CD14-positive monocyte (primary cell): ENCODE data around the gene CHST11. TPM values are rescaled to one million over a fixed set of nuclear protein-coding genes. Genes with fewer than 3 reads are reported as not detected.
A peak's percentile ranks its signal among the peaks of the same experiment; 100 is the strongest.

Experiments used
- DNase-seq, 3 donors: peaks; one replicate each; pipeline ENCODE4 v3.0.0-alpha.2; 2011 to 2022
- H2AFZ ChIP-seq: 2 replicates; pipeline ENCODE4 v1.6.0; 2012; ENCODE audit warnings: mild to moderate bottlenecking, low read depth, low read length, inconsistent platforms; ENCODE audit not compliant: insufficient read depth, poor library complexity, severe bottlenecking
- H3K27ac ChIP-seq, 2 donors: 1 replicate in 1 of 2; 2 replicates in 1 of 2; pipeline ENCODE4 v1.5.1; 2012 to 2013; ENCODE audit warnings: low read length in 2 of 2, control low read depth in 1 of 2, inconsistent platforms in 1 of 2, low read depth in 1 of 2, mild to moderate bottlenecking in 1 of 2
- H3K27me3 ChIP-seq, 2 donors: one replicate each; pipeline versions ENCODE4 v1.6.0 to v1.6.1; 2011 to 2013; ENCODE audit warnings: low read length in 2 of 2; ENCODE audit not compliant: control insufficient read depth in 2 of 2, insufficient read depth in 2 of 2
- H3K36me3 ChIP-seq, 2 donors: replicated peaks in 1 of 2; 1 replicate in 1 of 2; 2 replicates in 1 of 2; pipeline versions ENCODE4 v1.5.1 to v1.6.1; 2012 to 2013; ENCODE audit warnings: low read length in 2 of 2, control low read depth in 1 of 2, inconsistent platforms in 1 of 2, mild to moderate bottlenecking in 1 of 2; ENCODE audit not compliant: insufficient read depth in 2 of 2, control insufficient read depth in 1 of 2
- H3K4me1 ChIP-seq, 2 donors: 1 replicate in 1 of 2; 2 replicates in 1 of 2; pipeline versions ENCODE4 v1.5.1 to v1.6.1; 2012 to 2013; ENCODE audit warnings: low read length in 2 of 2, control low read depth in 1 of 2, inconsistent platforms in 1 of 2, mild to moderate bottlenecking in 1 of 2, moderate library complexity in 1 of 2; ENCODE audit not compliant: insufficient read depth in 2 of 2, control insufficient read depth in 1 of 2
- H3K4me2 ChIP-seq: replicated peaks from 2 replicates; pipeline ENCODE3; 2012; ENCODE audit warnings: low read length, moderate library complexity, mild to moderate bottlenecking; ENCODE audit not compliant: poor library complexity, severe bottlenecking; ENCODE audit errors: extremely low read depth
- H3K4me3 ChIP-seq, 3 experiments: fragments of 200-600 bp in 1 of 3; sonication (generic) in 1 of 3; replicated peaks in 1 of 3; 1 replicate in 2 of 3; 2 replicates in 1 of 3; pipeline ENCODE4 v1.5.1; 2011 to 2013; ENCODE audit warnings: low read length in 3 of 3, mild to moderate bottlenecking in 3 of 3, control low read depth in 2 of 3, low read depth in 2 of 3, inconsistent platforms in 1 of 3, moderate library complexity in 1 of 3
- H3K79me2 ChIP-seq: 2 replicates; pipeline ENCODE4 v1.6.0; 2012; ENCODE audit warnings: mild to moderate bottlenecking, control low read depth, inconsistent platforms, low read length, moderate library complexity; ENCODE audit not compliant: insufficient read depth
- H3K9ac ChIP-seq: 2 replicates; pipeline ENCODE4 v1.6.0; 2017; ENCODE audit warnings: low read length, mild to moderate bottlenecking; ENCODE audit not compliant: insufficient read depth, poor library complexity, severe bottlenecking
- H3K9me3 ChIP-seq, 2 donors: replicated peaks in 1 of 2; 1 replicate in 1 of 2; 2 replicates in 1 of 2; pipeline versions ENCODE4 v1.5.1 to v1.6.1; 2012 to 2013; ENCODE audit warnings: low read length in 2 of 2, control low read depth in 1 of 2; ENCODE audit not compliant: control insufficient read depth in 1 of 2, insufficient read depth in 1 of 2
- H4K20me1 ChIP-seq: 2 replicates; pipeline ENCODE4 v1.6.0; 2012; ENCODE audit warnings: mild to moderate bottlenecking, low read length, control low read depth, moderate library complexity; ENCODE audit not compliant: insufficient read depth
- H3K27ac Mint-ChIP-seq, 7 donors: one replicate each; pipeline ENCODE4 v1.8.0; 2020; ENCODE audit warnings: mild to moderate bottlenecking in 7 of 7, mixed read lengths in 7 of 7, moderate library complexity in 6 of 7, inconsistent platforms in 2 of 7
- H3K27me3 Mint-ChIP-seq, 3 donors: one replicate each; pipeline ENCODE4 v1.8.0; 2021 to 2022; ENCODE audit warnings: low read depth in 3 of 3, mild to moderate bottlenecking in 3 of 3, mixed read lengths in 3 of 3, moderate library complexity in 3 of 3, inconsistent platforms in 1 of 3
- H3K36me3 Mint-ChIP-seq, 2 donors: one replicate each; pipeline ENCODE4 v1.8.0; 2020; ENCODE audit warnings: mixed read lengths in 2 of 2, inconsistent platforms in 1 of 2, mild to moderate bottlenecking in 1 of 2
- H3K4me1 Mint-ChIP-seq: one replicate; pipeline ENCODE4 v1.8.0; 2020; ENCODE audit warnings: mild to moderate bottlenecking, mixed read lengths
- H3K4me3 Mint-ChIP-seq, 2 donors: one replicate each; pipeline ENCODE4 v1.8.0; 2020; ENCODE audit warnings: mild to moderate bottlenecking in 2 of 2, mixed read lengths in 2 of 2, moderate library complexity in 1 of 2
- H3K9me3 Mint-ChIP-seq, 7 donors: one replicate each; pipeline ENCODE4 v1.8.0; 2020 to 2022; ENCODE audit warnings: mixed read lengths in 7 of 7, mild to moderate bottlenecking in 6 of 7, moderate library complexity in 6 of 7, inconsistent platforms in 2 of 7
- WGBS: methylation state at CpG from one replicate; pipeline ENCODE4 v1.1.5; 2013; ENCODE audit warnings: missing lambda C conversion rate; ENCODE audit not compliant: insufficient coverage; 5-methylcytosine and 5-hydroxymethylcytosine counted together
- intact Hi-C, 2 donors: fragments of 100-400 bp; cut with micrococcal nuclease; formaldehyde crosslinking; loops; one replicate each; pipeline versions ENCODE4 v1.15.0 to v1.15.1; 2023
- polyA plus RNA-seq, 3 donors: library from polyadenylated mRNA; depleted of rRNA in 1 of 3; unstranded in 2 of 3; stranded (reverse) in 1 of 3; fragments of 300-500 nt in 2 of 3; fragments of >200 nt in 1 of 3; fragmentation: Illumina TruSeq in 2 of 3; gene quantifications; 1 replicate in 2 of 3; 2 replicates in 1 of 3; pipeline ENCODE4 v1.2.3, GENCODE V29; 2012 to 2021
- TF ChIP-seq, protein P1 (sequence below): fragments of 200-600 bp; IDR thresholded peaks from one replicate; pipeline ENCODE4 v1.8.0; 2022; ENCODE audit warnings: antibody characterized with exemption, mild to moderate bottlenecking

Gene CHST11
- polyA plus RNA-seq, 3 donors = 44.4 to 66.6 (median 48.4) TPM

GRCh38 chr12:104725610-104726009, 268.9 kb downstream of the CHST11 start:
- no peak overlapping the region for H2AFZ ChIP-seq
- DNase-seq = no peak
- H3K4me2 ChIP-seq = no peak overlapping the region
- H3K9ac ChIP-seq = no peak overlapping the region
- TF ChIP-seq, protein P1, sequence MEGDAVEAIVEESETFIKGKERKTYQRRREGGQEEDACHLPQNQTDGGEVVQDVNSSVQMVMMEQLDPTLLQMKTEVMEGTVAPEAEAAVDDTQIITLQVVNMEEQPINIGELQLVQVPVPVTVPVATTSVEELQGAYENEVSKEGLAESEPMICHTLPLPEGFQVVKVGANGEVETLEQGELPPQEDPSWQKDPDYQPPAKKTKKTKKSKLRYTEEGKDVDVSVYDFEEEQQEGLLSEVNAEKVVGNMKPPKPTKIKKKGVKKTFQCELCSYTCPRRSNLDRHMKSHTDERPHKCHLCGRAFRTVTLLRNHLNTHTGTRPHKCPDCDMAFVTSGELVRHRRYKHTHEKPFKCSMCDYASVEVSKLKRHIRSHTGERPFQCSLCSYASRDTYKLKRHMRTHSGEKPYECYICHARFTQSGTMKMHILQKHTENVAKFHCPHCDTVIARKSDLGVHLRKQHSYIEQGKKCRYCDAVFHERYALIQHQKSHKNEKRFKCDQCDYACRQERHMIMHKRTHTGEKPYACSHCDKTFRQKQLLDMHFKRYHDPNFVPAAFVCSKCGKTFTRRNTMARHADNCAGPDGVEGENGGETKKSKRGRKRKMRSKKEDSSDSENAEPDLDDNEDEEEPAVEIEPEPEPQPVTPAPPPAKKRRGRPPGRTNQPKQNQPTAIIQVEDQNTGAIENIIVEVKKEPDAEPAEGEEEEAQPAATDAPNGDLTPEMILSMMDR = no peak
- peaks cover 35 to 36% of the 10 kb centered on the region in 2 donors for H3K4me1 ChIP-seq
- peaks cover 92% of the 10 kb centered on the region for H3K79me2 ChIP-seq
- H3K27me3 ChIP-seq = no peaks in the 10 kb centered on the region
- peaks cover 22% of the 10 kb centered on the region for H4K20me1 ChIP-seq
- no peak overlapping the region for H3K4me3 ChIP-seq
- peak overlapping the region in 1 of 7 donors; percentile 54 for H3K27ac Mint-ChIP-seq
- intact Hi-C loops = no loop called here
- H3K9me3 ChIP-seq = no peaks in the 10 kb centered on the region
- H3K9me3 Mint-ChIP-seq = no peaks in the 10 kb centered on the region
- H3K36me3 ChIP-seq = peaks cover 2 to 20% of the 10 kb centered on the region in 2 donors
- peaks cover 0 to 4% (median 0%) of the 10 kb centered on the region in 3 donors for H3K27me3 Mint-ChIP-seq
- peaks cover 42% of the 10 kb centered on the region for H3K4me1 Mint-ChIP-seq
- WGBS = no CpG with 5 or more reads among the region's 3 CpGs
- H3K27ac ChIP-seq = no peak overlapping the region
- H3K36me3 Mint-ChIP-seq = peaks cover 31 to 48% of the 10 kb centered on the region in 2 donors
- H3K4me3 Mint-ChIP-seq = no peak overlapping the region

DNA sequence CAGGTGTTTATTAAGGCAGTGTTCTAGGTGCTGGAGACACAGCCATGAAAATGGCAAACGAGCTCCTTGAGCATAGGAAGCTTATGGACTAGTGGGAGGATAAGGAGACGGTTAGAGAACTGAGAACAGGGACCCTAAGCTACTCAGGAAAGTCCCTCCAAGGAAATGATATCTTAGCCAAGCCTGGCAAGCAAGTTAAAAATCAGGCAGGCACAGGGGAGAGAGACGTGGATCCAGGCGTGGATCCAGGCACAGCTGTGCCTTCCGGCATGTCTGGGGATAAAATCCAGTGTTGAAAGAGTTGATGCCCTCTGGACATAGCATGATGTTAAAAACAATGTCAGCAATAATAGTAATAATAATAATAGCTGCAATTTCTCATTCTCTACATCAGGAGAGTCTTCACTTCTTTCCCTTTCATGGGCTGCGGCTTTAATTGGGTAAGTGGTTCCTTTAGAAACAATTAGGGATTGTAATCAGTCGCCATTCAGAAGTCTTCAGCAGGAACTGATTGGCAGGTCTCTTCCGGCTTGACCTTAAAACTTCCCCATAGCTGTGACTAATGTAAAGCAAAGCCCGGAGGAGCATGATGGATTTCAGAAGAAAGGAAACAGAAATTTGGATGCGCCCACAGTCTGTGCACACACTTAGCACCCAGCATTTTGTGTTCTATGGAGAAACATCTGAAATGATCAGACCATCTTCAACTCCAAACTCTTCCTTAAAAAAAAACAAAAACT, 271.1 kb downstream of the CHST11 start:
- Mint-ChIP-seq H3K9me3 (no peaks in the 10 kb centered on the region), H3K27me3 (peaks cover 0 to 4% (median 0%) of the 10 kb centered on the region in 3 donors), H3K36me3 (peaks cover 29 to 56% of the 10 kb centered on the region in 2 donors), H3K4me1 (peaks cover 30% of the 10 kb centered on the region), H3K27ac (peak overlapping the region; percentile 68 to 95 (median 83)), H3K4me3 (peak overlapping the region in 1 of 2 donors; percentile 30)
- TF ChIP-seq, protein P1 = no peak
- Histone ChIP-seq H3K79me2 (peaks cover 92% of the 10 kb centered on the region), H3K9ac (no peak overlapping the region), H3K9me3 (no peaks in the 10 kb centered on the region), H3K4me2 (peak overlapping the region; percentile 39), H3K4me3 (peak overlapping the region in 1 of 3 experiments; percentile 22), H3K27ac (peak overlapping the region; percentile 50 to 76), H3K4me1 (peaks cover 25 to 26% of the 10 kb centered on the region in 2 donors), H3K36me3 (peaks cover 5 to 43% of the 10 kb centered on the region in 2 donors), H2AFZ (no peak overlapping the region), H4K20me1 (peaks cover 44% of the 10 kb centered on the region), H3K27me3 (no peaks in the 10 kb centered on the region)
- 53% methylated on average over 5 of the region's 10 CpGs for WGBS
- intact Hi-C loops = no loop called here
- DNase-seq = peak; percentile 66 to 84 (median 82)
